IMR-90 (cell line): ENCODE data around the gene GNG7.
"Not testable (repeated sequence)": the region's sequence is repeated elsewhere in the genome, so short reads cannot be mapped to it uniquely, and the experiment has no call there.

ENCODE experiments used
- CEBPB ChIP-seq: IDR thresholded peaks from 2 replicates; pipeline ENCODE4 v1.6.1; 2012; ENCODE audit warnings: low read depth, low read length, improper control_type of control experiment
- MAZ ChIP-seq: IDR thresholded peaks from 2 replicates; pipeline ENCODE4 v1.6.1; 2012; ENCODE audit warnings: low read depth, mild to moderate bottlenecking, low read length, improper control_type of control experiment, moderate library complexity, borderline replicate concordance
- POLR2A ChIP-seq: IDR thresholded peaks from 2 replicates; pipeline ENCODE4 v1.6.1; 2012; ENCODE audit warnings: mild to moderate bottlenecking, low read depth, low read length
- TF ChIP-seq, protein P1 (sequence below): conservative IDR thresholded peaks from 2 replicates; pipeline ENCODE4 v1.5.1; 2012; ENCODE audit warnings: mild to moderate bottlenecking, low read depth, low read length, improper control_type of control experiment
- TF ChIP-seq, protein P2 (sequence below): fragments of 150-350 bp; IDR thresholded peaks from 2 replicates; pipeline ENCODE4 v1.6.1; 2016; ENCODE audit warnings: low read depth, mild to moderate bottlenecking, low read length, moderate library complexity, borderline replicate concordance
- TF ChIP-seq, protein P3 (sequence below): fragments of 150-350 bp; IDR thresholded peaks from 2 replicates; pipeline ENCODE4 v1.6.1; 2017; ENCODE audit warnings: mild to moderate bottlenecking, antibody characterized with exemption, low read length, low read depth

DNA sequence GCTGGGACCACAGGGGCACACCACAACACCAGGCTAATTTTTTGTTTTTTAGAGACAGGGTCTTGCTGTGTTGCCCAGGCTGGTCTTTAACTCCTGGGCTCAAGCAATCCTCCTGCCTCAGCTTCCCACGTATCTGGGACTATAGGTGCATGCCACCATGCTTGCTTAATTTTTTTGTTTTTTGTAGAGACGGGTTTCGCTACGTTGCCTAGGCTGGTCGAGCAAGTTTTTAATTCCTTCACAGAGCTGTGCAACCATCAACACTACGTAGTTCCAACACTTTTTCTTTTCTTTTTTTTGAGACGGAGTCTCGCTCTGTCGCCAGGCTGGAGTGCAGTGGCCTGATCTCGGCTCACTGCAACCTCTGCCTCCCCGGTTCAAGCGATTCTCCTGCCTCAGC is 130.3 kb downstream of the GNG7 start:
- TF ChIP-seq, protein P1, sequence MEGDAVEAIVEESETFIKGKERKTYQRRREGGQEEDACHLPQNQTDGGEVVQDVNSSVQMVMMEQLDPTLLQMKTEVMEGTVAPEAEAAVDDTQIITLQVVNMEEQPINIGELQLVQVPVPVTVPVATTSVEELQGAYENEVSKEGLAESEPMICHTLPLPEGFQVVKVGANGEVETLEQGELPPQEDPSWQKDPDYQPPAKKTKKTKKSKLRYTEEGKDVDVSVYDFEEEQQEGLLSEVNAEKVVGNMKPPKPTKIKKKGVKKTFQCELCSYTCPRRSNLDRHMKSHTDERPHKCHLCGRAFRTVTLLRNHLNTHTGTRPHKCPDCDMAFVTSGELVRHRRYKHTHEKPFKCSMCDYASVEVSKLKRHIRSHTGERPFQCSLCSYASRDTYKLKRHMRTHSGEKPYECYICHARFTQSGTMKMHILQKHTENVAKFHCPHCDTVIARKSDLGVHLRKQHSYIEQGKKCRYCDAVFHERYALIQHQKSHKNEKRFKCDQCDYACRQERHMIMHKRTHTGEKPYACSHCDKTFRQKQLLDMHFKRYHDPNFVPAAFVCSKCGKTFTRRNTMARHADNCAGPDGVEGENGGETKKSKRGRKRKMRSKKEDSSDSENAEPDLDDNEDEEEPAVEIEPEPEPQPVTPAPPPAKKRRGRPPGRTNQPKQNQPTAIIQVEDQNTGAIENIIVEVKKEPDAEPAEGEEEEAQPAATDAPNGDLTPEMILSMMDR: not testable (repeated sequence)
- TF ChIP-seq POLR2A, CEBPB, MAZ: not testable (repeated sequence)
- TF ChIP-seq, protein P2, sequence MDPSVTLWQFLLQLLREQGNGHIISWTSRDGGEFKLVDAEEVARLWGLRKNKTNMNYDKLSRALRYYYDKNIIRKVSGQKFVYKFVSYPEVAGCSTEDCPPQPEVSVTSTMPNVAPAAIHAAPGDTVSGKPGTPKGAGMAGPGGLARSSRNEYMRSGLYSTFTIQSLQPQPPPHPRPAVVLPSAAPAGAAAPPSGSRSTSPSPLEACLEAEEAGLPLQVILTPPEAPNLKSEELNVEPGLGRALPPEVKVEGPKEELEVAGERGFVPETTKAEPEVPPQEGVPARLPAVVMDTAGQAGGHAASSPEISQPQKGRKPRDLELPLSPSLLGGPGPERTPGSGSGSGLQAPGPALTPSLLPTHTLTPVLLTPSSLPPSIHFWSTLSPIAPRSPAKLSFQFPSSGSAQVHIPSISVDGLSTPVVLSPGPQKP: not testable (repeated sequence)
- TF ChIP-seq, protein P3, sequence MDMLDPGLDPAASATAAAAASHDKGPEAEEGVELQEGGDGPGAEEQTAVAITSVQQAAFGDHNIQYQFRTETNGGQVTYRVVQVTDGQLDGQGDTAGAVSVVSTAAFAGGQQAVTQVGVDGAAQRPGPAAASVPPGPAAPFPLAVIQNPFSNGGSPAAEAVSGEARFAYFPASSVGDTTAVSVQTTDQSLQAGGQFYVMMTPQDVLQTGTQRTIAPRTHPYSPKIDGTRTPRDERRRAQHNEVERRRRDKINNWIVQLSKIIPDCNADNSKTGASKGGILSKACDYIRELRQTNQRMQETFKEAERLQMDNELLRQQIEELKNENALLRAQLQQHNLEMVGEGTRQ: not testable (repeated sequence)
